CD14-positive monocyte (primary cell): Measurements from ENCODE around the gene IL27RA. TPM values are rescaled to one million over a fixed set of nuclear protein-coding genes. Genes with fewer than 3 reads are reported as not detected.

Source experiments
- DNase-seq, 3 donors: peaks; one replicate each; pipeline ENCODE4 v3.0.0-alpha.2; 2011 to 2022
- H2AFZ ChIP-seq: 2 replicates; pipeline ENCODE4 v1.6.0; 2012; ENCODE audit warnings: mild to moderate bottlenecking, low read depth, low read length, inconsistent platforms; ENCODE audit not compliant: insufficient read depth, poor library complexity, severe bottlenecking
- H3K27ac ChIP-seq, 2 donors: 1 replicate in 1 of 2; 2 replicates in 1 of 2; pipeline ENCODE4 v1.5.1; 2012 to 2013; ENCODE audit warnings: low read length in 2 of 2, control low read depth in 1 of 2, inconsistent platforms in 1 of 2, low read depth in 1 of 2, mild to moderate bottlenecking in 1 of 2
- H3K27me3 ChIP-seq, 2 donors: one replicate each; pipeline versions ENCODE4 v1.6.0 to v1.6.1; 2011 to 2013; ENCODE audit warnings: low read length in 2 of 2; ENCODE audit not compliant: control insufficient read depth in 2 of 2, insufficient read depth in 2 of 2
- H3K36me3 ChIP-seq, 2 donors: replicated peaks in 1 of 2; 1 replicate in 1 of 2; 2 replicates in 1 of 2; pipeline versions ENCODE4 v1.5.1 to v1.6.1; 2012 to 2013; ENCODE audit warnings: low read length in 2 of 2, control low read depth in 1 of 2, inconsistent platforms in 1 of 2, mild to moderate bottlenecking in 1 of 2; ENCODE audit not compliant: insufficient read depth in 2 of 2, control insufficient read depth in 1 of 2
- H3K4me1 ChIP-seq, 2 donors: 1 replicate in 1 of 2; 2 replicates in 1 of 2; pipeline versions ENCODE4 v1.5.1 to v1.6.1; 2012 to 2013; ENCODE audit warnings: low read length in 2 of 2, control low read depth in 1 of 2, inconsistent platforms in 1 of 2, mild to moderate bottlenecking in 1 of 2, moderate library complexity in 1 of 2; ENCODE audit not compliant: insufficient read depth in 2 of 2, control insufficient read depth in 1 of 2
- H3K4me2 ChIP-seq: replicated peaks from 2 replicates; pipeline ENCODE3; 2012; ENCODE audit warnings: low read length, moderate library complexity, mild to moderate bottlenecking; ENCODE audit not compliant: poor library complexity, severe bottlenecking; ENCODE audit errors: extremely low read depth
- H3K4me3 ChIP-seq, 3 experiments: fragments of 200-600 bp in 1 of 3; sonication (generic) in 1 of 3; replicated peaks in 1 of 3; 1 replicate in 2 of 3; 2 replicates in 1 of 3; pipeline ENCODE4 v1.5.1; 2011 to 2013; ENCODE audit warnings: low read length in 3 of 3, mild to moderate bottlenecking in 3 of 3, control low read depth in 2 of 3, low read depth in 2 of 3, inconsistent platforms in 1 of 3, moderate library complexity in 1 of 3
- H3K79me2 ChIP-seq: 2 replicates; pipeline ENCODE4 v1.6.0; 2012; ENCODE audit warnings: mild to moderate bottlenecking, control low read depth, inconsistent platforms, low read length, moderate library complexity; ENCODE audit not compliant: insufficient read depth
- H3K9ac ChIP-seq: 2 replicates; pipeline ENCODE4 v1.6.0; 2017; ENCODE audit warnings: low read length, mild to moderate bottlenecking; ENCODE audit not compliant: insufficient read depth, poor library complexity, severe bottlenecking
- H3K9me3 ChIP-seq, 2 donors: replicated peaks in 1 of 2; 1 replicate in 1 of 2; 2 replicates in 1 of 2; pipeline versions ENCODE4 v1.5.1 to v1.6.1; 2012 to 2013; ENCODE audit warnings: low read length in 2 of 2, control low read depth in 1 of 2; ENCODE audit not compliant: control insufficient read depth in 1 of 2, insufficient read depth in 1 of 2
- H4K20me1 ChIP-seq: 2 replicates; pipeline ENCODE4 v1.6.0; 2012; ENCODE audit warnings: mild to moderate bottlenecking, low read length, control low read depth, moderate library complexity; ENCODE audit not compliant: insufficient read depth
- H3K27ac Mint-ChIP-seq, 7 donors: one replicate each; pipeline ENCODE4 v1.8.0; 2020; ENCODE audit warnings: mild to moderate bottlenecking in 7 of 7, mixed read lengths in 7 of 7, moderate library complexity in 6 of 7, inconsistent platforms in 2 of 7
- H3K27me3 Mint-ChIP-seq, 3 donors: one replicate each; pipeline ENCODE4 v1.8.0; 2021 to 2022; ENCODE audit warnings: low read depth in 3 of 3, mild to moderate bottlenecking in 3 of 3, mixed read lengths in 3 of 3, moderate library complexity in 3 of 3, inconsistent platforms in 1 of 3
- H3K36me3 Mint-ChIP-seq, 2 donors: one replicate each; pipeline ENCODE4 v1.8.0; 2020; ENCODE audit warnings: mixed read lengths in 2 of 2, inconsistent platforms in 1 of 2, mild to moderate bottlenecking in 1 of 2
- H3K4me1 Mint-ChIP-seq: one replicate; pipeline ENCODE4 v1.8.0; 2020; ENCODE audit warnings: mild to moderate bottlenecking, mixed read lengths
- H3K4me3 Mint-ChIP-seq, 2 donors: one replicate each; pipeline ENCODE4 v1.8.0; 2020; ENCODE audit warnings: mild to moderate bottlenecking in 2 of 2, mixed read lengths in 2 of 2, moderate library complexity in 1 of 2
- H3K9me3 Mint-ChIP-seq, 7 donors: one replicate each; pipeline ENCODE4 v1.8.0; 2020 to 2022; ENCODE audit warnings: mixed read lengths in 7 of 7, mild to moderate bottlenecking in 6 of 7, moderate library complexity in 6 of 7, inconsistent platforms in 2 of 7
- CTCF ChIP-seq: fragments of 200-600 bp; IDR thresholded peaks from one replicate; pipeline ENCODE4 v1.8.0; 2022; ENCODE audit warnings: antibody characterized with exemption, mild to moderate bottlenecking
- WGBS: methylation state at CpG from one replicate; pipeline ENCODE4 v1.1.5; 2013; ENCODE audit warnings: missing lambda C conversion rate; ENCODE audit not compliant: insufficient coverage; 5-methylcytosine and 5-hydroxymethylcytosine counted together
- intact Hi-C, 2 donors: fragments of 100-400 bp; cut with micrococcal nuclease; formaldehyde crosslinking; loops; one replicate each; pipeline versions ENCODE4 v1.15.0 to v1.15.1; 2023
- polyA plus RNA-seq, 3 donors: library from polyadenylated mRNA; depleted of rRNA in 1 of 3; unstranded in 2 of 3; stranded (reverse) in 1 of 3; fragments of 300-500 nt in 2 of 3; fragments of >200 nt in 1 of 3; fragmentation: Illumina TruSeq in 2 of 3; gene quantifications; 1 replicate in 2 of 3; 2 replicates in 1 of 3; pipeline ENCODE4 v1.2.3, GENCODE V29; 2012 to 2021

Gene IL27RA
- polyA plus RNA-seq, 3 donors = 40.4 to 61.5 (median 54.9) TPM

GRCh38 chr19:14089412-14089661 is 57.8 kb downstream of the IL27RA start:
- peaks cover 15% of the 10 kb centered on the region for H3K4me1 Mint-ChIP-seq
- DNase-seq = no peak
- peaks cover 0 to 11% (median 9%) of the 10 kb centered on the region in 7 donors for H3K9me3 Mint-ChIP-seq
- Histone ChIP-seq H2AFZ (peak overlapping the region; percentile 46), H3K79me2 (peaks cover 7% of the 10 kb centered on the region), H3K36me3 (peaks cover 7 to 19% of the 10 kb centered on the region in 2 donors), H3K9ac (peak overlapping the region; percentile 21), H3K27ac (no peak overlapping the region), H3K9me3 (peaks cover 6 to 8% of the 10 kb centered on the region in 2 donors), H3K4me3 (peak overlapping the region; percentile 25 to 70 (median 25)), H3K4me1 (peaks cover 18 to 23% of the 10 kb centered on the region in 2 donors), H3K4me2 (peak overlapping the region; percentile 100), H3K27me3 (peaks cover 0 to 2% of the 10 kb centered on the region in 2 donors), H4K20me1 (peaks cover 35% of the 10 kb centered on the region)
- peaks cover 24 to 27% of the 10 kb centered on the region in 2 donors for H3K36me3 Mint-ChIP-seq
- H3K27ac Mint-ChIP-seq = peak overlapping the region in 3 of 7 donors; percentile 21 to 75 (median 63)
- intact Hi-C loops = no loop called here
- H3K27me3 Mint-ChIP-seq = peaks cover 2 to 6% (median 5%) of the 10 kb centered on the region in 3 donors
- 33% methylated on average over 16 of the region's 16 CpGs for WGBS
- peak overlapping the region; percentile 77 to 83 for H3K4me3 Mint-ChIP-seq
- TF ChIP-seq CTCF = no peak

- Histone ChIP-seq H3K79me2 (peaks cover 7% of the 10 kb centered on the region), H3K4me1 (peaks cover 18 to 23% of the 10 kb centered on the region in 2 donors), H3K9me3 (peaks cover 6 to 8% of the 10 kb centered on the region in 2 donors), H3K36me3 (peaks cover 7 to 19% of the 10 kb centered on the region in 2 donors), H3K27ac (no peak overlapping the region), H4K20me1 (peaks cover 41% of the 10 kb centered on the region), H3K9ac (peak overlapping the region; percentile 21), H3K4me2 (peak overlapping the region; percentile 100), H3K4me3 (peak overlapping the region; percentile 38 to 72 (median 69)), H2AFZ (peak overlapping the region; percentile 46), H3K27me3 (peaks cover 0 to 2% of the 10 kb centered on the region in 2 donors)
- Mint-ChIP-seq H3K27ac (no peak overlapping the region), H3K36me3 (peaks cover 28 to 31% of the 10 kb centered on the region in 2 donors), H3K9me3 (peaks cover 0 to 14% (median 9%) of the 10 kb centered on the region in 7 donors), H3K4me3 (peak overlapping the region; percentile 80 to 84), H3K4me1 (peaks cover 15% of the 10 kb centered on the region), H3K27me3 (peaks cover 2 to 6% (median 5%) of the 10 kb centered on the region in 3 donors)
- no peak for TF ChIP-seq CTCF
- DNase-seq = peak in 2 of 3 donors; percentile 27 to 51
- WGBS = under 1% methylated on average over 113 of the region's 142 CpGs
- intact Hi-C loops = loop anchor here in 1 of 2 donors (5.0 kb wide), 1 partner anchor 47 kb away; the partner anchor contains the start of gene ASF1B
Measured at GRCh38 chr19:14089662-14090508, 58.3 kb downstream of the IL27RA start.
